ENCODE data around the gene ZNRD2.

The ZNRD2 gene

DNA sequence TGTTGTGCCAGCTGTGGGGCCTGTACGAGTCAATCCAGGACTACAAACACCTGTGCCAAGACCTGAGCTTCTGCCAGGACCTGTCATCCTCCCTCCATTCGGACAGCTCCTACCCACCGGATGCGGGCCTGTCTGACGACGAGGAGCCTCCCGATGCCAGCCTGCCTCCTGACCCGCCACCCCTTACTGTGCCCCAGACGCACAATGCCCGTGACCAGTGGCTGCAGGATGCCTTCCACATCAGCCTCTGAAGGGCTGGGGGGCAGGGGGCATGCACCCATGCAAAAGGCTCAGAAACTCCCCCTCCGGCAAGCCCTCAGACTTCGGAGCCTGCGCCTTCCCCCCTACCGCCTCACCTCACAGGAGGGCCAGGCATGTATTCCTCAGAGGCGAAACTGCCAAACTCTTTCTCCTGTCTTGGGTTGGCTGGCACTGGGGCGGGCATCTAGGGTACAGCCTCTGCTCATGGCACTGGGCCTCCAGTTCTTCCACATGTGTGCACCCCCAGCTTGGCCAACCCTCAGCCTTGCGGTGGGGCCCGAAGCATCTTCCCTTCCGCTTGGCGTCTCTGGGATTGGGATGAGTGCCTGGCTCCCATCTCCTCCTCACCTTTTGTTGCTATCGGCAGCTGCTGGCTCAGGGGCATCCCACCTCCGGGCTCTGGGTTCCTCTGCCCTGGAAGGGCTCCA, 3.3 kb downstream of the ZNRD2 start:
- DNase-seq (ENCODE audit: low read depth, low spot score), result no peak

DNA sequence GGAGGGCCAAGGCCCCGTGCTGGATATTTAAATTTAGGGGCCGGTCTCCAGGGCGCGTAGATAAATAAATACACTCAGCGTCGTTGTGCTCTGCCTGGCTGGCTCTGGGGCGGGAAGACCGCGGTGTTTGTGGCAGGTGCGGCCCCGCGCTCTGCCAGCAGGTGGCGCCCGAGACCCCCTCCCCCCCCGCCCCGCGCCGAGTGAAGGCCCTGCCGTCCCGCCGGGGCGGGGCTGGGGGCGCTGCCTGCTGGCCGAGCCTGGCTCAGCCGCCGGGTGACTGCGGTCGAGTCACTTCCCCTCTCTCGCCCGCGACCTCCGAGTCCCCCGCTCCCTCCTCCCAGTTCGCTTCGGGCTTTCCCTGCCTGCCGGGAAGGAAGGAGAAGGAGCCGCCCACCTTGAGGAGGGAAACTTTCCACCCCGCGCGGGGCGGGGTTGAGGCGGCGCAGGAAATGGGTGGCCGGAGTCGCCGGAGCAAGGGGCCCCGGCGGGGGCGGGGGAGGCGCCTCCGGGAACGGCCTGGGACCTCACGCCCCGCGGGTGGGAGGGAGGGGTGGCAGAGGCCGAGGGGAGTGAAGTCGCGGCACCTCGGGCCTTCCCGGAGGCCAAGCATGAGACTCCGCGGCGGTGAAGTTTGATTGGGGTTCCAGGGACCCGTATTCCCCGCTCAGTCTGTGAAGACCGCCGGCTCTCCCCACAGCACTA, 4.0 kb downstream of the ZNRD2 start:
- peak; percentile 67 for DNase-seq (ENCODE audit: low read depth, low spot score)

DNA sequence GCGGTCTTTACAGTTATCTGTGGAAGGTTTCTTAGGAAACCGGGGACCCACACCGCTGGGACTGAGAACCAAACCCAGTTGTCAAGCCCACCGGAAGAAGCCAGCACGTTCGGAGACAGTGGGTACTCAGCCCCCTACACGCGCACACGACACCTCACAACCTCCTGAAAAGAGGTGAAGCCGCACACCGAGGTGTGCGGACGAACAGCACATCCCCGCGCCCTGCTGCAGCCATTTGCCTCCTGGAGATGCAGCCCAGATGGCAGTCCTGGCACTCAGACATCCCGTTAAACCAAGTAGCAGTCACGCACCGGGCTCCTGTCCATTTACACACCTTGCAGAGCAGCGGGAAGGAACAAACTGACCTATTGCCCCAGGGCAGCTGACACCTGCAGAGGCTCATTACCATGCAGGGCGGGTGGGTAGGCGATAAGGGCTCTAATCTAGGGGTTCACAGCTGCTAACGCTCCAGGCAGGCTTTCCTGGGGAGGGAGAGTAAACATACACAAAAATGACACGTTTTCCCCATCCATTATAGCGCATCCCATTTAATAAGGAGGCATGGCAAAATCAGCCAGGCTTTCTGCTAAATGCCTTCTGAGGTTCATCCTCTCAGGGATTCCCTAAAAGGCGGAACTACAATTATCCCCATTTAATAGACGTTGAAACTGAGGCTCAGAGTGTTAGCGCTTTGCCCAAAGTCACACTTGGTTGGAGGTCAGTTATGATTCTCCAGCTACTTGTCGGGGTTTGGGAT, 4.7 kb downstream of the ZNRD2 start:
- no peak for DNase-seq (ENCODE audit: low read depth, low spot score)

DNA sequence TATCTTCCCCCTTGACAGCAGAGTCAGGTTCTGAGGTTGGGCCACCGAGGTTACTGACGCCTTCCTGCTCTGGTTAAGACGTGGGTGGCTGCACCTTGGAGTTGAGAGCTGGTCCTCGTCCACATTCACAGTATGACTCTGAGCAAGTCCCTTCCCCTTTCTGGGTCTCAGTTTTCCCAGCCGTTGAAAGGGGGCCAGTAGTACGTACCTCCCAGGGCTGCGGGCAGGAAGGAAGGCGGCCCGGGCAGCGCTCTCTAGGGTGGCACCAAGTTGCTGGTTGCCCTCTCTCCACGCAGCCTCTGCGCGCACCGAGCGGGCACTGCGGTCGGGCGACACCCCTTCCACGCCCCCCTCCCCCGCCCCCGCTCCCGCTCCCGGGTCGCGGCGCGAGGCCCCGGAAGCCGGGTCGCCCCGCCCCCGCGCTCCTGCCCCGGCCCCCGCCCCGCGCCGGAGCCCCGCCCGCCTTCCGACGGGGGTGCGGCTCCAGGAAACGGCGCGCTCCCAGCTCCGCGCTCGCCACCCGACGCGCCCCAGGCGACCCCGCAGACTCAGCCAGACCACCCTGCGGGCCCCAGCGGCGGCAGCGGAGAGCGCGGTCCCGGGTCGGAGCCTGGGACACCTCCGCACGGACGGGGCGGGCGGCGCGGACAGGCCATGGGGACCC, 5.4 kb downstream of the ZNRD2 start, which contains the start of gene EHBP1L1:
EHBP1L1 (plus strand) TSS at position 486 of the 664 bp plus-strand sequence. CDS start 250 bp downstream, outside the sequence.
- no peak for DNase-seq (ENCODE audit: low read depth, low spot score)

DNA sequence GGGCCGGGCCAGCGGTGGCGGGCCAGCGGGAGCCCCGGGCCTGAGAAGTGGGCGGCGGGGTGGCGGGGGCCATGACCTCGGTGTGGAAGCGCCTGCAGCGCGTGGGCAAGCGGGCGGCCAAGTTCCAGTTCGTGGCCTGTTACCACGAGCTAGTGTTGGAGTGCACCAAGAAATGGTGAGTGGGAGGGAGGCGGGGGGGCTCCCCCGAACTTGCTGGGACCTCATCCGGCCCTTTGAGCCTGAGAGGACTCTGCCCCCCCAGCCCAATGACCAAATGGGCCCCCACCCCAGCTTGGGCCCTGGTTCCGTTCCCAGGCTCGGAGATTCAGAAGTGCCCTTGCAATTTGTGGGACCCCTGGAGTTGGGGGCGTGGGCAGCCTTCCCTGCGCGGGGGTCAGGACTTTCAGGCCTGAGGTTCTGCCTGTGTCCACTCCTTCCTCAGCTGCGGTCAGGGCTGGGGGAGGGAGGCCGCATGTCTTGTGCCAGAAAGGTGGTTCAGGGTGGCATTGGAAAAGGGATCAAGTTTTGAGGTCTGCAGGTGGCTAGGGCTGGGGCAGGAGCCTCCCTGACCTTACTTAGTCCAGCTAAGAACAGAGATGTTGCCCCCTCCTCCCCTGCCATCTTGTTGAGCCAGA, 6.1 kb downstream of the ZNRD2 start:
- no peak for DNase-seq (ENCODE audit: low read depth, low spot score)

DNA sequence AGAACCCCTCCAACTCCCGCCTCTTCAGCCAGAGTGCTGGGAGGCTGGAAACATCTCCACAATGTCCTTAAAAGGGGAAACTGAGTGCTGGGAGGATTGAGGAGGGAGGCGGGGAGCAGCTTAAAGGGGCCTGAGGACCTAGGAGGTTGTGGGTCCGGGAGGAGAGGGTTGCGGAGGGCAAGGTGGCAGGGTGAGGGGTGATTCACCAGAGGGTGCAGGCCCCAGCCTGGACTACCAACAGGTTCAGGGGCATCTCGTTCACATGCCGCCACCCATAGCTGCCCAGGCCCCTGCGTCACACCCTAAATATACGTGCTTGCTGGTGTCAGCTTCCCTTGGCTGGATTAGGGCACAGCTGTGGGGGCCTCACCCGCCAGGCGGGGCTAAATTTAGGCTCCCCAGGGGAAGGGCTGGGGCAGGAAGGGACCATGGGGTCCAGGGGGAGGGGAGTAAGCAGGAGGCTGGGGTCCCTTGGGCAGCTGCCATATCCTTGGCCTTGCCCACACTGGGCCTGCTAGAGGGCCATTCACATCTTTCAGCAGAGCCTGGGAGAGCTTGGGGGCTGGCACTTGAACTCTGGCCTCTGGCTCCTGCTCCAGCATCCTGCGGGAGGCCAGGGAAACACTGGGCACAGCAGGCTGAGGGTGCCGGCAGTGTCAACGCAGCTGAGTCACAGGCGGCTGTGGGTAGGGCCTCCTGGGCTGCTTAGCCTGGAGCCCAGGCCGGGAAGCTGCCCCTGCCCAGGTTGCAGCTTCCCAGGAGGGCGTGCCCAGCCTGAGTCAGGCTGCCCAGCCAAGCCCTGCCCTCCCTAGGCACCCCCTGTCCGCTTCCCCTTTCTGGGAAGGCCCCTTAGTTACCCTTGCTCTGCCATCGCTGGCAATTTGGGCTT, 6.8 kb downstream of the ZNRD2 start:
- peak; percentile 74 for DNase-seq (ENCODE audit: low read depth, low spot score)

DNA sequence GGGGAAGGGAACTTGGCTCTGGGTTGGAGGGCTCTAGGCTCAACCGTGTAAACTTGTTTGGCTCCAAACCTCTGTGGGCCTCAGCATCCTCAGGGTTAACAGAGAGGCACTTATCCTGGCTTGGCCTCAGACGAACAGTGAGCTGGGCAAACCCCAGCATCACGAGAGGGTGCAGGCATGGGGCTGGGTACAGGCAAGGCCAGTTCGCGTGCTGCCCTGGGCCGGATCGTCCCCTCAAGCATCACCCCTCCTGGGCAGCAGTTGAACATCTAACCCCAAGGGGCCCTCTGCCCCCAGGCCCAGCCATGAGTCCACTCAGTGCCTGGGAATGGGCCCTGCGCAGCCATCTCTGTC, 7.5 kb downstream of the ZNRD2 start:
- no peak for DNase-seq (ENCODE audit: low read depth, low spot score)

DNA sequence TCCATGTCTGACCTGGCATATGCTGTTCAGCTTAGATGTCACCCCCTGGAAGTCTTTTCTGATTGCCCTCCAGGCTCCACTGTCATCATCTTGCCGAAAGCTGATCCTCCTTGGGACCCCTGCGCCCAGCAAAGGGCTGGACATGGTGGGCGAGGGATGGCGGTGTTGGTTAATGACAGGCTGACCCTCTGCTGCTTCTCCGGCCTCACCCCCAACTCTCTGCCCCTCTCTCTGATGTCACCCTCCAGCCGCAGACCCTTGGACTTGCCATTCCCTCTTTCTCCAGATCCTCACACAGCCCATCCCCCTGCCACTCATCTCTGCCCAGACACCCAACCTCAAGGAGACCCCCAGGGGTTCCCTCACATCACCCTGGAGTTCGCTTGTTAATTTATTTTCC, 7.9 kb downstream of the ZNRD2 start:
- DNase-seq (ENCODE audit: low read depth, low spot score), result no peak

DNA sequence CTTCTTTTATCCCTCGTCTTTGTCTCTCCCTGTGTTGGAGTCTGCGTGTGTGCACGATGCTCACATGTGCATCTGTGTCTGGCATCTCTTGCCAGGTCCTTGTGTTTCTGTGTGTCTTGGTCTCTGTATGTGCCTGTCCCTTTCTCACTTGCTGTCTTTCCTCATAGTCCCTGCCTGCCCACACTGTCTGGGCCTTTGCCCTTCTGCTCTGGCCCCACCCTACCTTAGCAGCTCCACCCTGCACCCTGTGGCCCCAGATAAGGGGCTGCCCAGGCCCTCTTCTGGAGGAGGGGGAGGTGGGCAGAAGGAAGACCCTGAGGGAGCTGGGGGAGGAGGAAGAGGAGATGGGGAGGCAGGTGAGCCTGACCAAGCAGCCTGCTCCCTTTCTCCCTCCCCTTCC, 8.4 kb downstream of the ZNRD2 start:
- DNase-seq (ENCODE audit: low read depth, low spot score), result no peak

DNA sequence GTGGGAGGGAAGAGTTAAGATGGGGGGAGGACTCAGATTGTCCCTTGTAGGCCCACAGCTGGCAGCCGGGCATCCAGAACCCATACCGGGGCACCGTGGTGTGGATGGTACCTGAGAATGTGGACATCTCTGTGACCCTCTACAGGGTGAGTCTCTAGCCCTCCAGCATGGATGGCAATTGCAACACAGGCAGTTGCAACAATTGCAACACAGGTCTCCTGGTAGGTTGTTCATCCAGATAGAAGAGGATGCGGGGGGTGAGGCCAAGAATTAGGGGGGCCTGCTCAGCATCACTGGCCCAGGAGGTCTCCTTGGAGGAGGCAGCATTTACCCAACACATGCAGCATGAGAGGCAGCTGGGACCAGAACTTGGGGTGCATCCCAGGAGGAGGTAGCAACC, 9.0 kb downstream of the ZNRD2 start:
- no peak for DNase-seq (ENCODE audit: low read depth, low spot score)

DNA sequence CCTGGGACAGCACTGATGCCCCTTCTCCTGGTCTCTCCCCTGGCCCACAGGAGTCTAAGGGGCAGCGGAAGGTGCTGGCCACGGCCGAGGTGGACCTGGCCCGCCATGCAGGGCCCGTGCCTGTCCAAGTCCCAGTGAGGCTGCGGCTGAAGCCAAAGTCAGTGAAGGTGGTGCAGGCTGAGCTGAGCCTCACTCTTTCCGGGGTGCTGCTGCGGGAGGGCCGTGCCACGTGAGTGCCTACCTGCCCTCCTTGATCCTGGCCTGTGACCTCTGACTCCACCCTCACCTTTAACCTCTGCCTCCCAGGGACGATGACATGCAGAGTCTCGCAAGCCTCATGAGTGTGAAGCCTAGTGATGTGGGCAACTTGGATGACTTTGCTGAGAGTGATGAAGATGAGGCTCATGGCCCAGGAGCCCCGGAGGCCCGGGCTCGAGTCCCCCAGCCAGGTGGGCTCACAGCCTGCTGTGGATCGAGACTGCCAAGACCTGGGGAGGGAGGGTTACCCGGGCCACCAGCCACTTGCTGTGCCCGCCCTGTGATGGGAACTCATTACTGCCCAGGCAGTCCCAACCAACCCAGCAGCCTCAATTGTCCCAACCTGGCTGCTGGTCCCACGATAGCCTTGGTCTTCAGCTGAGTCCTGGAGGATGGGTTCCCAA, 9.9 kb downstream of the ZNRD2 start:
- DNase-seq (ENCODE audit: low read depth, low spot score), result no peak

DNA sequence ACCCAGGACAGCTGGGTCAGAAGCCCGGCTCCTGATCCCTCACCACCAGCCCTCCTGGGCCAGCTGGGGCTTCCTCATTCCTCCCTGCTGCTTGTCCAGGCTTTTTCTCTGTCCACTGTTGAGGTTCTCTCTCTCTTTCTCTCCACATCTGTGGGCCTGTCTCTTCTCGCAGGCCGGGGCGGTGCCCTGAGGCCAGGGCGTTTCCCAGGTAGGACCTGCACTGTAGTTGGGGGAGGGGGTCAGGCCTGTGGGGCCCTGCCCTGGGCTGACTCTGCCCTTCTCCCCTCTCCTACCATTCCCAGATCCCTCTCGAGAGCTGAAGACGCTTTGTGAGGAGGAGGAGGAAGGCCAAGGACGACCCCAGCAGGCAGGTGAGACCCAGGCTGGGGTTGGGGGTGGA, 10.5 kb downstream of the ZNRD2 start:
- DNase-seq (ENCODE audit: low read depth, low spot score), result no peak

DNA sequence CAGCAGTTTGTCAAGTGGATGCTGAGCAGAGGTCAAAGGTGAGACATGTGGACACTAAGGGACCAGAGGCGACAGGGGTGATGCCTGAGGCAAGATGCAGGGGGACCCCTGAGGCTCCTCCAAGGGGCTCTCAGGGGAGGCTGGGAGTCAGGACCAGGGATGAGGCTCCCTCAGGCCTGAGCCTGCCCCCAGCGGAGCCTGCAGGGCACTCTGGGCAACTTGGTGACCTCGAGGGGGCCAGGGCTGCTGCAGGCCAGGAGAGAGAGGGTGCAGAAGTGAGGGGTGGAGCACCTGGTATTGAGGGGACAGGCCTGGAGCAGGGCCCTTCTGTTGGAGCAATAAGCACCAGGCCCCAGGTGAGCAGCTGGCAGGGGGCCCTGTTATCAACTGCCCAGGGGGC, 11.7 kb downstream of the ZNRD2 start:
- DNase-seq (ENCODE audit: low read depth, low spot score), result no peak

DNA sequence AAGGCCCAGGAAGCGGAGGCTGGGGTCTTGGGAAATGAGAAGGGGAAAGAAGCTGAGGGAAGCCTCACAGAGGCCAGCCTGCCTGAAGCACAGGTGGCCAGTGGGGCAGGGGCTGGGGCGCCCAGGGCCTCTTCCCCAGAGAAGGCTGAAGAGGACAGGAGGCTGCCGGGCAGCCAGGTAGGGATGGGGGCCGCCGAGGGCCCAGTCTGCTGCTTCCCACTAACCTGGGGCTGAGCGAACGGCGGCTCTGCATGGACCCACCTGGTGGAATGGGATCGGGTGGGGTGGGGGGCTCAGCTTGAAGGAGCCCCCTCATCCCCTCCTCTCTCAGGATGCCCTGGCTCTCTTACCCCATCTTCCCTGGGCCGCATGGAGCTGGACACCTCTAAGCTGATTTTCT, 13.3 kb downstream of the ZNRD2 start:
- DNase-seq (ENCODE audit: low read depth, low spot score), result no peak

DNA sequence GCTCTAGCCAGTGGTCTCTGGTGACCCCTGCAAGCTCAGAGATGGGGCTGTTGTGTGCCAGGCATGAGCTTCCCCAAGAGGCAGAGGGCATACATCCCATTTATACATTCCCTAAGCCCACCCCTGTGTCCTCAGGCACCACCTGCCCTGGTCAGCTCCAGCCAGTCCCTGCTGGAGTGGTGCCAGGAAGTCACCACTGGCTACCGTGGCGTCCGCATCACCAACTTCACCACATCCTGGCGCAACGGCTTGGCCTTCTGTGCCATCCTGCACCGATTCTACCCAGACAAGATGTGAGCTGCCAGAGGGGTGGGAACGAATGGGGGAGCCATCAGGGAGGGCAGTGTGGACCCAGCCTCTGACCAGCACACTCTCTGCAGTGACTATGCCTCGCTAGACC, 13.8 kb downstream of the ZNRD2 start:
- no peak for DNase-seq (ENCODE audit: low read depth, low spot score)

DNA sequence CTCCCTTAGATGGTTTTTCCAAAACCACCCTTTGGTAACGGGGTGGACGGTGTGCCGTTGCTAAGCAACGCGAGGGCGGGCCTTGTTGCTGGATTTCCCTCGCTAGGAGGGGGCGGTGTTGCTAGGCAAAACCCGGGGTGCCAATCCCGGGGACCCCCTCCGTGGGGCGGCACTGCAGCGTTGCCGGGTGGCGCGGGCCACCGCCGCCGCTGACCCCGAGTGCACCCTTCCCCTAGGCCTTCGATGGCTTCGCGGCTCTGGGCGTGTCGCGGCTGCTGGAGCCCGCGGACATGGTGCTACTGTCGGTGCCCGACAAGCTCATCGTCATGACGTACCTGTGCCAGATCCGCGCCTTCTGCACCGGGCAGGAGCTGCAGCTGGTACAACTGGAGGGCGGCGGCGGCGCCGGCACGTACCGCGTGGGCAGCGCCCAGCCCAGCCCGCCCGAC, 14.5 kb downstream of the ZNRD2 start:
- DNase-seq (ENCODE audit: low read depth, low spot score), result no peak

DNA sequence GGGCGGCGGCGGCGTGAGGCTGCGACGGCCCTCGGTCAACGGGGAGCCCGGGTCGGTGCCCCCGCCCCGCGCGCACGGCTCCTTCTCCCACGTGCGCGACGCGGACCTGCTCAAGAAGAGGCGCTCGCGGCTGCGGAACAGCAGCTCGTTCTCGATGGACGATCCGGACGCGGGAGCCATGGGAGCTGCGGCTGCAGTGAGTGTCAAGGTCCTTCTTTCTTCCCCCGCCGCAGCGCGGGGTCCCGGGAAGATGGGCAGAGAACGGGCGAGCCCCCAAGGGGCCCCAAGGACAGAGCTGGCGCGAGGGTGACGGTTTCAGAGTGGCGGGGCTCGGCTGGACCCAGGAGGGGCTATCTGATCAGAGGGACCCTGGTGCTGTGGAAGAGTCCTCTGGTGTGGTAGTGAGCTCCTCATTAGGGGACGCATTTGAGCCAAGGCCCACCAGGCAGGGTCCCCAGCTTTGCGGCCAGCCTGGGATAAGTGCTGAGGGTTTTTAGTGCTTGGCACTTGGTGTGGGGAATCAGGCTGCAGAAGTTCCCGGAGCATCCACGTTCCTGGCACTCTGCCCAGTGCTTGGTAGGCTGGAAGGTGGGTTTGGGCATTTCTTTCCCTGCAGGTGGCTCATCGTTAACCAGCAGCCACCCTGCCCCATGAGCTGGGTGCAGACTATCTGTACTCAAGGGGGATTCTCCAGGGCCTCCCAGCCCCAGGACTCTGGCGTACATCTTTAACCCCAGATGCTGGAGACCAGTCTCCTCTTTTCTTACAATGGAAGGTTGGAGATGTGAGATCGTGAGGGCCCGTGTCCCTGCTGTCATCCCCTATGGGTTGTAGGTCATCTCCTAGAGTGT, 15.3 kb downstream of the ZNRD2 start:
- no peak for DNase-seq (ENCODE audit: low read depth, low spot score)

DNA sequence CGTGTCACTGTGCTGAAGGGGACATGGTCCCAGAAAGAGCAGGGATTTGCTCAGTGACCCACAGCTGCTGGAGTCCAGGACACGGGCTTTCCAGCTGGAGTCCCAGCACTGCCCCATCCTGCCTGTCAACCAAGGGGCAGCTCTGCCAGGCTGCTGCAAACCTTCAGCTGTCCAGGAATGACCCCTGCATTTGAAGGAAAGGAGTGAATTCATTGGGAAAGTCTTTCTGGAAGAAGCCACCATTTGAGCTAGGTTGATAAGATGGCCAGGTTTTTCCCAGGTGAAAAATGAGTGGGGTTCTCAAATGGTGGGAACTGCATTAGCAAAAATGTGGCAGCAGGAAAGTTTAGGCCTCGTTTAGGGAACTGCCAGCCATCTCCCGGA, 16.0 kb downstream of the ZNRD2 start:
- DNase-seq (ENCODE audit: low read depth, low spot score), result no peak

DNA sequence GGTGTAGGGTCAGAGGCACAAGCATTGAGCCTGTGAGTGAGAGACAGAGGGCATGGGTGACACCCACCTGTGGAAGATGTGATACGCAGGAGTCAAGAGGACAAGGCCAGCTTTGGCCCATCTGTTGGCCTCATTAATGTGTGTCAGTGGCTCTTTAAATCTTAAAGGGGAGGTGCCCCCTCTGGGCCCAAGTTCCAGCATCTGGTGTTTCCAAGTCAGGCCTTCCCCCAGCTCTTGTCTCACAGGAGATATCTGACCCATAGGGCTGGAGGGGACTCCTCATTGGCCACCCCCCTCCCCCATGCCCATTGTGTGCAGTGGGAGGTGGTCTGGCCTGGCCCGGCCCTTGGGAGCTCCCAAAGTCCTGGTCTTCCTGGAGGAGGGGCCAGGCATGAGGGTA, 16.4 kb downstream of the ZNRD2 start:
- DNase-seq (ENCODE audit: low read depth, low spot score), result no peak
